GM21619 (cell line): ENCODE measurements around the gene SERGEF.

Source experiments
- ATAC-seq: cut with Tn5 transposase; IDR thresholded peaks from one replicate; pipeline ENCODE4 v1.9.1; 2021; ENCODE audit not compliant: unreplicated experiment

The SERGEF gene

DNA sequence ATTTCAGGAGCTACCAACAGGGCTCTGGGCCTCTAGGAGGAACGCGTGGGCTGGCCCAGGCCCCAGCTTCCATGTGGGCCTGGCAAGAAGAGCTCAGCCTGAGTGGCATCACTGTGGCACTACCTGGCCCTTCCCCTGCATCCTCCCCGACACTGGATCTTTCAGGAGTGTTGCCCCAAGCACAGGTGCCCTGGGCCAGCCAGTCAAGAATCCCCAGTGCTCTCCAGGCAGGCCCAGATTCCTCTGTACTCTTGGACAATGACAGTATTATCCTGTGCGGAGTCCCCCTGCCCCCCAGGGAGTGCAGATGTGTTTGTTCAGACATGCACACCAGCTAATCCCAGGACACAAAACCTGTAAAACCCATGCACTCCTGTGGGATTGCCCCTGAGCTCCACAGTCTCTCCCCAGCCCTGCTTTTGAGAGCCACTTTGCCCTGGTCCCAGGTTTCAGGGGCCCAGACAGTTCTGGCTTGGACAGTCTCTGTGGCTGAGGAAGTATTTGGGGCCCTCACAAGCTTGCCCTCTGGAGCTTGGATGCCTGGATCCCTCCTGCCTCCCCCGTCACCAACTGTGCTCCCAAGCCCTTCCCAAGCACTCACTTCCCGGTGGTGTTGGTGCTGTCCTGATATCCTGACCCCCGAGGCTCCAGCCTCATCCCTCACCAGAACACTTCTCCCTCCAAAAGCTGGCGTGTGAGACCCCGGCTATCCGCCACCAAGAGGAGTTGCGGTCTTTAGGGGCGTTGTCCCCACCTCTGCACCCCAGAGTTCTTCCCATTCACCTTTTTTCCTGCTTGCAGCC is 238.4 kb downstream of the SERGEF start:
- ATAC-seq: no peak

DNA sequence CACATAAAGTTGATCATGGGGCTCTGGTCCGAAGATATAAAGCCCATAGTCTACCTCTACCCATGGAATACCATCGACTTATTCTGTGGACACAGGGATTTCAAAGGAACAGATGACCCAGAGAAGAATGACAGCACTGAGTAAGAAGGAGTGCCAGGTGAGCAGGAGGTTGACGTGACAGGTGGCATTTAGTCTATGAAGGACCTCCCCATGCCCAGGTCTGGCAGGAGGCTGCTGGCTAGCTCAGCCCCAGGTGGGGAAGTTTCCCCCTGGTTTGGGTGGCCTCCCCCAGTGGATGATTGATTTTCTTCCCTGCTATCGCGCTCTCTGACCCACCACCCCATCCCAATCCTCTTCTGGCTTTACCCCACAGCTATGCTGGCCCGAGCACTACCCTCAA is 239.2 kb downstream of the SERGEF start:
- ATAC-seq: no peak

DNA sequence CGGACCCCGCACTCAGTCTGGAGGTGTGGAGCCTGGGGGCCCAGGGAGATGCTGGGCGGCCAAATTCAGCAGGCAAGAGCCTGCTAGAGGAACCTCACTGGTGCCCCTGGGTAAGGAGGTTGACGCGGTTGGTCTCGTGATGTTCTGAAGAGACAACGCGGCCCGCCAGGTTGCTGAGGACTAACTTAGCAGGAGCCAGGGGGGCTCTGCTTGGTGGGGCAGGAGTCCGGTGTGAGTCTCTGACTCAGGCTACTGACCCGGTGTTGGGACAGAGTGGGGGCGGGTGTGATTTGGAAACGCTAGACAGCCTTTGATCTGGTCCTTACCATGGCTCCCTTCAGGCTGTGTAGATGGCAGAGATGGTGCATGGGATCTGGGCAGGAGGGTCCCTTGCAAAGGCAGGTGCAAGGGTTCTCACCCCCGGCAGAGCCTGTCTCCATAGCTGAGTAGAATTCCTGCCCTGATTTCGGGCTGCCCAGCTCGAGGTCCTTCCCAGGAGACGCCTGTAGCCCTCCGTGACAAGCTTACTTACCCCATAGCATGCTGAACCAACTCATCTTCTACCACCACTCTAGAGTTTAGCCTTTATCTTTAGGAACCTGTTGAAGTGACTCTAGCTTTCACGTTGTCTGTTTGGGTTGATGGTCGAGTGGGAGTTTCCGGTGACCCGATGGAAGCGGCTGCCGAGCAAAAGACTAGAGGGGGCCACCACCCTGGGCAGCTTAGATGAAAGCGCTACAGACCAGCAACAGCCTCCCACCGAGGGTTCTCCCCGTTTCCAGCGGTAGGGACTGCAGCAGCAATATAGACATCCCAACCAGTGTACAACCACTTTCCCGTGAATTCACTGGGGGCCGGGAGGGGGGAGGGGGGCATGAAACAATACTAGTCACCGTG is 239.9 kb downstream of the SERGEF start:
- ATAC-seq: no peak

DNA sequence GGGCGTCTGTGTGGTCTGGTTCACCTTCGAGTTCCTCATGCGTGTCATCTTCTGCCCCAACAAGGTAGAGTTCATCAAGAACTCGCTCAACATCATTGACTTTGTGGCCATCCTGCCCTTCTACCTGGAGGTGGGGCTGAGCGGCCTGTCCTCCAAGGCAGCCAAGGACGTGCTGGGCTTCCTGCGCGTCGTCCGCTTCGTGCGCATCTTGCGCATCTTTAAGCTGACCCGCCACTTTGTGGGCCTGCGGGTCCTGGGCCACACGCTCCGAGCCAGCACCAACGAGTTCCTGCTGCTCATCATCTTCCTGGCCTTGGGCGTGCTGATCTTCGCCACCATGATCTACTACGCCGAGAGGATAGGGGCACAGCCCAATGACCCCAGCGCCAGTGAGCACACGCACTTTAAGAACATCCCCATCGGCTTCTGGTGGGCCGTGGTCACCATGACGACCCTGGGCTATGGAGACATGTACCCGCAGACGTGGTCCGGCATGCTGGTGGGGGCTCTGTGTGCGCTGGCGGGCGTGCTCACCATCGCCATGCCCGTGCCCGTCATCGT is 240.9 kb downstream of the SERGEF start:
- no peak for ATAC-seq

DNA sequence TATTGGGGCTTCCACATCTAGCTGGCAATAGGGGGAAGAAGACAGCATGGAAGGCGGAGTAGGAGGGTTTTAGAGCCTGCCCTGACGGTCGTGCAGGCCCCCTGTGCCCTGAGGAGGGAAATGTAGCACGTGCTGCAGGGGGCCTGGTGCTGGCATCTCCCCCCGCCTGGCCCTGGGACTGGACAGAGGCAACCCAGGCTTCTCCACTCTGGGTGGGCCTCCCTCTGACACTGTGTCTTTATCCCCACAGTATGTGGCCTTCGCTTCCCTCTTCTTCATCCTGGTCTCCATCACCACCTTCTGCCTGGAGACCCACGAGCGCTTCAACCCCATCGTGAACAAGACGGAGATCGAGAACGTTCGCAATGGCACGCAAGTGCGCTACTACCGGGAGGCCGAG is 241.4 kb downstream of the SERGEF start:
- ATAC-seq: no peak

DNA sequence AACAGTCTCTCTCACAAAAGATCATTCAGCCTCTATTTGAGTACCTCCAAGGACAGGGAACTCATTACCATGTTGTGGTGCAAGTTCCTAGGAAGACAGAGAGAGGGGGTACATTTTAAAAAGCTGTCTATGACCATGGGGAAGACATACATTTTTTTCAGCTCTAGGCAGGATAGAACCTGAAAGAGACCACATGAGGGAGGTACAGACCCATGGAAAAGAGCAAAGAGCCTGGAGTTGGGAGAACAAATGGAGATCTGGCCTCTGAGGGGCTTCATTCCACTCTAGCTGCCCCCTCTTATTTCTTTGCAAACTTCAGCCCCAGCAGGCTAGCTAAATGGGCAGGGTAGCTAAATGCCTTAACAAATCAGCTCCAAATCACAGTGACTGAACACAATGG is 241.9 kb downstream of the SERGEF start:
- ATAC-seq: no peak

DNA sequence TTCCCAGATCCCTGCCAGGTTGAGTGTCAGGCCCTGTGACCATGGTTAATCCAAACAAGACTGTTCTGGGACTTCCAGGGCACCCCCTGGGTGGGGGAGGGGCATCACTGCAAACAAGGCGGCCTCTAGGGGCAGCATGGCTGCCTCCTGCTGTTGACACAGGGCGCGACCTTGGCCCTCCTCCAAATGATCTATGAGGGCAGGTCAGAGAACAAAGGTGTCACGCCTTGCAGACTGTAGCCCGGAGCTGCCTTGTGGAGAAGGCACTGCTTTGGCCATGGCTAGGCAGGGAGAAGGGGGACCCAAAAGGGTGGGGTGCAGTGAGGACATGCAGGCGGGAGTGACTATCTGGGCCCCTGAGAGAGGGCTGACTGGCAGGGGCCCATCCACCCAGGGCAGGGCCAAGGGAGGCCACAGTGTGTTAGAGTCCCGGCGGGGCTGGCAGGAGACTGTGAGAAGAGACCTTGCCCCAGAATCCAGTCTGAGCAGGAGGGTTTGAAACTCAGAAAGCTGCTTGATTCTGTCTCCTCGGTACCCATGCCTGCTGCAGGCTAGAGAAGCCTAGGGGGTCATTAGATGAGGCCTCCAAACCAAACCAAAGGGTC is 242.7 kb downstream of the SERGEF start:
- ATAC-seq: no peak

DNA sequence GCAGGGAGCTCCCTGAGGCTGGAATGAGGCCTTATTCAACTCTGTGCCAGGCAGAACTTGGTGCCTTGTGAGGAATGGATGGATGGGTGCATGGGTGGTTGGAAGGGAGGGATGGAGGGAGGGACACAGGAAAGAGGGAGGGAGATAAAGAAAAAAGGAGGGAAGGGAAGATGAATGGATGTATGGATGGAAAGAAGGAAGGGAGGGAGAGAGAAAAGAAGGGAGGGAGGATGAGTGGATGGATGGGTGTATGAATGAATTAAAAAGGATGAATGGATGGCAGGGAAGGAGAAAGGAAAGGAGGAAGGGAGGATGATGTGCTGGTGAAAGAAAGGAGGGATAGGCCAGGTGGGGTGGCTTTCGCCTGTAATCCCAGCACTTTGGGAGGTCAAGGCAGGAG is 243.6 kb downstream of the SERGEF start:
- ATAC-seq: no peak

DNA sequence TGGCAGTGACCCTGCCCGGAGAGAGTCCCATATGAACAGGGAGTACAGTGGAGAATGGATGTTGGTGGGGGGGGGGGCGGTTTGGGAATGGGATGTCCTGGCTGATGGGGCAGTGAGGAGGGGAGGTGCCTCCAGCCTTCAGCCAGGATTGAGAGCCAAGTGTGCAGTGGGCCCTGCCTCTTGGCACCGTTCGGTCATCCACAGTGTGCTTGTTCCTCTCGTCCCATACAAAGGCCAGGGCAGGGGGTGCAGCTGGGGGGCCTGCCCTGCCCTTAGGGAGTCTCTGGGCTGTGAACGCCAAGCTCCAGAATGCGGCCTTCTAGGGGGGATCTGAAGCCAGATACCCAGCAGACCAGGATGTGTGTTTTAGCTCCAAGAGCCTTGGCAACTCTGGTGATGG is 244.3 kb downstream of the SERGEF start:
- ATAC-seq: no peak

DNA sequence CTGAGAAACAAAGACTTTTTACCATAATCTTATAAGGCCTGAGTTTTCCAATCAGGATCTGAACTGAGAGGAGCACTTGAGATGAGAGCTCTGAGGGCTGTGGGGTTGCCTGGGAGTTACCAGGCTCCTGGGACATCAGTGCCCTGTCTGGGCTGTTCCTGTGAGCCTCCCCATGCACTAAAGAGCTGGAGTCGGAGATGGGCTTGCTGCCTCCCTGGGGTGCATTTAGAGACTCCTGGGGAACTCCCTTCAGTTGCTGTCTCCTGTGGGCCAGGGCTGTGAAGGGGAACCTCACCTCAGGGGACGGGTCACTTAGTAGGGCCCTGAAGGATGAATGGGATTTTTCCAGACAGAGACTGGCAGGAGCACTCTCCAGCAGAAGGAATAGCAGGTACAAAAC is 244.9 kb downstream of the SERGEF start:
- ATAC-seq: no peak

DNA sequence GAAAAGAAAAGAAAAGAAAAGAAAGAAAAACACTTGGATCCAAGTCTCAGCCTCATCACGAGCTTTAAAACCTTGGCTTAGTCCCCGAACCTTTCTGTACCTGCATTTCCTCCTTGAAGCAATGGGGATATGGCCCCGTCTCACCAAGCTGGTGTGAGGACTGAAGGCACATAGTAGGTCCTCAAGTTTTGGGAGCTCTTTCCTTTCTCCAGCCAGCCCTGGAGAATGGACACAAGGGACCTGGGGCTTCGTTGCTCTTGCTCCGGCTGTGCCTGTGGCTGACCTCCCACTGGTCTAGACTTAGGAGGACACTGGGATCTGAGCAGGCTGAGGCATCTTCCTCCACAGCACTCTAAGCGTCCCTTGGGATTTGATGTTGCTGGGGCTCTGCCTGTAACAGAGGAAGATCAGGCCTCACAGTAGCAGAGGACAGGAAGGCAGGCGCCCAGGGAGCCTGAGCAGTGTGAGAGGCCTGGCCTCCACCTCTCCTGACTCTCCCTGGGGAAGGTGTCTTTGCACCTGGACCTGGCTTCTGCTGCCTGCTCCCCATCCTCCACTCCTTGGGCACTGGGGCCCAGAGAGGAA is 245.5 kb downstream of the SERGEF start:
- no peak for ATAC-seq

DNA sequence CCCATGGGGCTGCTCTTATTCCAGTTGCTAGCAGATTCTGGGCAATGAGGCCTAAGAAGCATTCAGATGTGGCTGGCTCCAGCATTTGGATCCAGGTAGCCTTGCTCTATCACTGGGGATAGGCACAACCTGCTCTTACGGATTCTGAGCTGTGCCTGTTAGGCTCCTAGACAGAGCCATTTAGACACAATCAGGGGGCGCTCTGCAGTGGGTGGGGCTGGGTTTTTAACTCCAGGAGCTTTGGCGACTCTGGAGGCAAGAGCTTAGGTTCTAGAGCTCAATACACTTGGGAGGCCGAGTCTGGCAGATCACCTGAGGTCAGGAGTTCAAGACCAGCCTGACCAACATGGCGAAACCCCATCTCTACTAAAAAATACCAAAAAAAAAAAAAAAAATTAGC is 246.3 kb downstream of the SERGEF start:
- ATAC-seq: no peak

DNA sequence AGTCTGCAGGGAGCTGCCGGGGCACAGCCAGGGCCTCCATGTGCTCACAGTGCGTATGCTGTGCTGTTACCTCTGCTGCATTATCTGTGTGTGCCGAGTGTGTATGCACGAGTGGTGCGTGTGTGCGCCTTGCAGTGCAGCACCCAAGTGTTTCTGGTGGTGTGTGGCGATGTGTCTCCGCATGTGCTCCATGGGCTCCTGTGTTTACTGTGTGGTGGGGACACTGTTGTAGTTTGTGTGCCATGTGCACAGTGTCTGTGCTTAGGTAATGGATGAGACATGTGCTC is 246.8 kb downstream of the SERGEF start:
- ATAC-seq: no peak

DNA sequence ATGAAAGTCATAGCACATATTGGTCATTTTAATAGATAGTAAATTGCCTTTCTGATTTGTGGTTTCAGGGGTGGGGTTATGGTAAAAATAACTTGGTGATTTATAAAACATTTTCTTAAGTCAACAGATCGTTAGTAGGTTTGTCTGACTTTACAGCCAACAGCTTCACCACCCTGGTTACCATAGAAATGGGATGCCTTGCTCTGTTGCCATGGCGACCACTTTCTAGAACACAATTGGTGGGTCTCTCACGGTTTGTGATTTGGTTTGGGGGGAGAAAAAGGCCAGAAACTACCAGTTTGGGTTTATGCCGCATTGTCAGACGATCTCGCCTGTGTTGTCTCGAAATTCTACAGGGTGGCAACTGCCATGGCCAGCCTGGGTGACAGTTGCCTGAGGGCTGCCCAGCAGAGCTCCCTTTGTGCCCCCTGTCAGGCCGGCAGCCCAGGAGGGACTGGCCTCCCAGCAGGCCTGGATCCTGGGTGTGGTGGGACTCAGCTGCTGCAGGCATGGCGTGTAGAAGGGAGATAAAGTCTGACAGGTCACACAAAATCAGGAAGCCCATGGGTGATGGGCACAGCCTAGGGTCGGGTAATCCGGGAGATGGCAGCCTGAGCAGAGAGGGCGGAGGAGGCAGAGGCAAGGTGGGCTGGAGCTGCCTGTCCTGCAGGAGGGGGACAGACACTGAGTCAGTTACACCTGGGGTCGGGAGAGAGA is 247.3 kb downstream of the SERGEF start:
- ATAC-seq: no peak

DNA sequence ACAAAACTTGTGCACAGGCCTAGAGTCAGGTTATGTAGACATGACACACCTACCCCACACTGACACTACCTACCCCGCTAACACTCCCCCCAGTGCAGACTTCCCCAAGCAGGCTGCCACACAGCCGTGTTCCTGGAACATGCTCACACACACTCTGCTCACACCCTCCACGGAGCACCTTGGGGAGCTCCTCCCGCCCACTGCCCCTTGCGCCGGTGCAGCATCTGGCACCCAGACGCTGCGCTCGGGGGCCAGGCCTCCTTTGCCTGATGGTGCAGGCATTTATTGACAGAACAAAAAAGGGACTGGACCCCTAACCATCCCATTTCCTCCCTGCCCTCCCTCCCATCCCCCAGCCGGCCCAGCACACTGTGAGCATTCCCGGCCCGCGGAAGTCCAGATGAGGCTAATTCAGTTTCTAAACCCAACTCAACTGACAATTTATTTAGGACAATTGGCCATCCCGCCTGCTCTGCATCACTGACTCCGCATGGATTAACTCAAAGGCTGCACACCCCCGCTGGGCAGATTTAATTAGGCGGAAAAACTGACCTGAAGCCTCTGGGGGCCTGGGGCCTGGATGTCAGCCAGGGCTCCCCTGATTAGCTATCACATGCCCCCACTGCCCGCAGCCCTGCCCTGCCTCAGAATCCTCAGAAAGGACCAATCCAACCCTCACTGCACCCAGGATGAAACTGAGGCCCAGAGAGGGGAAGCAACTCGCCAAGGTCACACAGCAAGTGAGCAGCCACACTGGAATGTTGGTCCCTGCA is 248.2 kb downstream of the SERGEF start:
- no peak for ATAC-seq

DNA sequence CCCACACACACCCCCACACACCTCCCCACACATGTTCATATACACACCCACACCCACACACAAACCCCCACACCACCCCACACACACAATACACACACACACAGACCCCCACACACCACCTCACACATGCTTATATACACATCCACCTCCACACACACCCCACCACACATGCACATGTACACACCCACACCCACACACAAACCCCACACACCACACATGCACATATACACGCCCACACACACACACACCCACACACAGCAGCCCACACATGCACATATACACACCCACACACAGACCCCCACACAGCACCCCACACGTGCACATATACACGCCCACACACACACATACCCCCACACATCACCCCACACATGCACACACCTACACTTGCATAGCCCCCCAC is 249.1 kb downstream of the SERGEF start:
- no peak for ATAC-seq

DNA sequence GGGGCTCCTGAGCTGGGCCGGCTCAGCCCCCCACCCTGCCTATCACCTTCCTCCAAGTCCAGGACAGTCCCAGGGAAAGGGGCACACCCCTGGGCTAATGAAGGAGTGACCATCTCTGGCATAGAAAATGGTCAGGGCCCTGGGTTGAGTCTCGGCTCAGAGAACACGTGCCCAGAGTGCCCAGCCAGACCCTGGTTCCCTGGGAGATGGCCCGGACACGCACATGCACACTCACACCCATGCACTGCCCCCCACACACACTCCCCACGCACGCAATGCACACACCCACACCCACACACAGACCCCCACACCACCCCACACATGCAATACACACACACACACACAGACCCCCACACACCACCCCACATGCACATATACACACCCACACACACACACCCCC is 249.6 kb downstream of the SERGEF start:
- no peak for ATAC-seq

DNA sequence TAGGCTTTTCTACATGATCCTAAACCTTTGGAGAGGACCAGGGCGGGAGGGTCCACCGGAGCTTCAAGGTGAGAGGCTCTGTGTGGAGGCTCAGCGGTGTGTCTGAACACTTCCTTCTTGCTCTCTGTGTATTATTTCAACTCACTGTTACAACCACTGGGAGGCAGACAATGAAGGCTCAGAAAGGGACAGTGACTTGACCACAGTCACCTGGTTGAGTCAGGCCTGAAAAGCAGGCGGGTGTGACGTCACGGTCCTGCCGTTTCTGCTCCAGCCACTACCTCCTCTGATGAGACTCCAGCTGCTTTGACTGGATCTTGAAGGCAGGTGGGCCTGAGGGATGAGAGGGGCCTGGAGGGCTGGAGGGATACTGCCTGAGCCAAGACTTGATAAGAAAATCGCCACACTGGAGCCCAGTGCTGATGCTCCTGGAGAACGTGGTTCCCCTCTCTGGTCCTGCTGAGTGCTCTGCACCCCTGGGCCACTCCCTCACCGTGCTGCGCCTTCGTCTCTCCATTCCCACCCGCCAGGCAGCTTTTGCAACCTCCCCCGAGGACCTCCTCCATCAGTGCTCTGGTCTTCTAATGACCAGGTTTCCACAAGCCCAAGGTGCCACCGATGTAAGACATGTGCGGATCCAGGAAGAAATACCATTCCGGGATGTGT is 250.4 kb downstream of the SERGEF start:
- peak; percentile 83 for ATAC-seq
